GM10248 (cell line): ENCODE measurements around the gene KISS1.
"Not testable (repeated sequence)": the region's sequence is repeated elsewhere in the genome, so short reads cannot be mapped to it uniquely, and the experiment has no call there.

Source experiments
- CTCF ChIA-PET: fragments of 300-600 bp; sonication (Branson Sonifier 250); formaldehyde crosslinking; extraction: SDS; loops from one replicate; lab custom pipeline; 2021; ENCODE audit warnings: antibody characterized with exemption; lab: Yijun Ruan, JAX
- POLR2A ChIA-PET: fragments of 350-650 bp; sonication (Branson Sonifier 250); formaldehyde crosslinking; extraction: SDS; loops from one replicate; lab custom pipeline; 2020; ENCODE audit warnings: antibody characterized with exemption; lab: Yijun Ruan, JAX
- DNase-seq: peaks from one replicate; pipeline ENCODE4 v3.0.0; 2012; ENCODE audit errors: extremely low spot score
- CTCF ChIP-seq: IDR thresholded peaks from 2 replicates; pipeline ENCODE4 v1.5.1; 2012; ENCODE audit warnings: mild to moderate bottlenecking, low read depth; ENCODE audit errors: extremely low read depth, missing control alignments, control extremely low read depth

KISS1 gene

GRCh38 chr1:204196068-204196795 is at the start of gene KISS1:
Gene KISS1, minus strand, starts transcription at chr1:204196491. Its CDS starts 3,615 bp downstream, at chr1:204192876.
- ChIA-PET POLR2A (no interaction called here), CTCF (interaction anchor here (1.0 to 2.7 kb wide), 3 partner anchors 10 to 33 kb away, joined by 3 to 10 read pairs (median 6); no protein-coding TSS in a partner anchor)
- no peak for TF ChIP-seq CTCF
- DNase-seq, result no peak

GRCh38 chr1:204242920-204243319 is 46.6 kb upstream of the KISS1 start:
- POLR2A ChIA-PET, result no interaction called here
- DNase-seq, result no peak
- no peak for TF ChIP-seq CTCF
- CTCF ChIA-PET, result interaction anchor here (1.9 kb wide), 1 partner anchor 36 kb away, joined by 5 read pairs; no protein-coding TSS in a partner anchor

GRCh38 chr1:204241914-204242313 is 45.6 kb upstream of the KISS1 start:
- ChIA-PET POLR2A (no interaction called here), CTCF (interaction anchor here (1.9 kb wide), 1 partner anchor 35 kb away, joined by 5 read pairs; no protein-coding TSS in a partner anchor)
- no peak for DNase-seq
- no peak for TF ChIP-seq CTCF

- ChIA-PET CTCF (interaction anchor here (0.6 to 1.9 kb wide), 2 partner anchors 12 to 34 kb away, joined by 3 to 5 read pairs; no protein-coding TSS in a partner anchor), POLR2A (no interaction called here)
- TF ChIP-seq CTCF, result no peak
- DNase-seq, result no peak
Measured at GRCh38 chr1:204241050-204241449, 44.8 kb upstream of the KISS1 start.

- no peak for TF ChIP-seq CTCF
Measured at GRCh38 chr1:204240233-204240632, 43.9 kb upstream of the KISS1 start.

GRCh38 chr1:204239401-204239800 is 43.1 kb upstream of the KISS1 start:
- DNase-seq, POLR2A ChIA-PET, CTCF ChIA-PET: not testable (repeated sequence)

More at GRCh38 chr1:204240233-204240632, 43.9 kb upstream of the KISS1 start:
- DNase-seq, result no peak
- POLR2A ChIA-PET, result no interaction called here
- CTCF ChIA-PET, result no interaction called here

GRCh38 chr1:204238520-204238919 is 42.2 kb upstream of the KISS1 start:
- POLR2A ChIA-PET, CTCF ChIA-PET, DNase-seq: not testable (repeated sequence)

- DNase-seq, POLR2A ChIA-PET: not testable (repeated sequence)
- CTCF ChIA-PET, result interaction anchor here (0.7 to 1.6 kb wide), 3 partner anchors 17 to 126 kb away, joined by 3 to 4 read pairs (median 3); no protein-coding TSS in a partner anchor
Measured at GRCh38 chr1:204237515-204237914, 41.2 kb upstream of the KISS1 start.
